Adipocyte (in vitro differentiated cells): Measurements from ENCODE around the gene MRAS.

Experiments
- DNase-seq: peaks from one replicate; pipeline ENCODE4 v3.0.0-alpha.2; 2015; ENCODE audit warnings: low read depth
- H3K27me3 ChIP-seq: replicated peaks from 2 replicates; pipeline ENCODE4 v1.7.0; 2013; ENCODE audit warnings: mild to moderate bottlenecking, low read length, moderate library complexity; ENCODE audit not compliant: control insufficient read depth, insufficient read depth
- H3K36me3 ChIP-seq: 2 replicates; pipeline ENCODE4 v1.7.0; 2013; ENCODE audit warnings: low read length, mild to moderate bottlenecking, moderate library complexity; ENCODE audit not compliant: control insufficient read depth, insufficient read depth, severe bottlenecking
- H3K4me1 ChIP-seq: 2 replicates; pipeline ENCODE4 v1.7.0; 2013; ENCODE audit warnings: mild to moderate bottlenecking, low read length, moderate library complexity; ENCODE audit not compliant: control insufficient read depth, insufficient read depth
- H3K4me3 ChIP-seq: 2 replicates; pipeline ENCODE4 v1.7.0; 2013; ENCODE audit warnings: mild to moderate bottlenecking, low read length, moderate library complexity
- H3K9ac ChIP-seq: 2 replicates; pipeline ENCODE4 v1.7.0; 2013; ENCODE audit warnings: mild to moderate bottlenecking, low read length, moderate library complexity
- H3K9me3 ChIP-seq: 2 replicates; pipeline ENCODE4 v1.7.0; 2013; ENCODE audit warnings: mild to moderate bottlenecking, low read length, moderate library complexity; ENCODE audit not compliant: control insufficient read depth

MRAS gene

GRCh38 chr3:138378990-138379389, 30.6 kb downstream of the MRAS start:
- Histone ChIP-seq H3K9ac (no peak overlapping the region), H3K27me3 (no peaks in the 10 kb centered on the region), H3K4me3 (no peak overlapping the region), H3K36me3 (peaks cover 38% of the 10 kb centered on the region), H3K9me3 (no peaks in the 10 kb centered on the region), H3K4me1 (peaks cover 42% of the 10 kb centered on the region)
- DNase-seq, result no peak

GRCh38 chr3:138381413-138381901, 33.1 kb downstream of the MRAS start:
- no peaks in the 10 kb centered on the region for H3K9me3 ChIP-seq
- peak overlapping the region; percentile 25 for H3K4me3 ChIP-seq
- peaks cover 20% of the 10 kb centered on the region for H3K36me3 ChIP-seq
- no peaks in the 10 kb centered on the region for H3K27me3 ChIP-seq
- peak; percentile 28 for DNase-seq
- peaks cover 36% of the 10 kb centered on the region for H3K4me1 ChIP-seq
- H3K9ac ChIP-seq, result peak overlapping the region; percentile 78

GRCh38 chr3:138381950-138382715, 33.8 kb downstream of the MRAS start:
- peaks cover 30% of the 10 kb centered on the region for H3K4me1 ChIP-seq
- peak overlapping the region; percentile 78 for H3K9ac ChIP-seq
- H3K4me3 ChIP-seq, result peak overlapping the region; percentile 25
- H3K9me3 ChIP-seq, result no peaks in the 10 kb centered on the region
- H3K36me3 ChIP-seq, result peaks cover 25% of the 10 kb centered on the region
- H3K27me3 ChIP-seq, result no peaks in the 10 kb centered on the region
- peak; percentile 81 for DNase-seq

- H3K4me3 ChIP-seq, result no peak overlapping the region
- peaks cover 18% of the 10 kb centered on the region for H3K36me3 ChIP-seq
- DNase-seq, result no peak
- peaks cover 25% of the 10 kb centered on the region for H3K4me1 ChIP-seq
- H3K27me3 ChIP-seq, result no peaks in the 10 kb centered on the region
- no peak overlapping the region for H3K9ac ChIP-seq
- H3K9me3 ChIP-seq, result no peaks in the 10 kb centered on the region
Observed at GRCh38 chr3:138383715-138384465, 35.5 kb downstream of the MRAS start.

GRCh38 chr3:138384531-138384930, 36.2 kb downstream of the MRAS start:
- Histone ChIP-seq H3K9ac (no peak overlapping the region), H3K4me3 (no peak overlapping the region), H3K36me3 (peaks cover 15% of the 10 kb centered on the region), H3K27me3 (no peaks in the 10 kb centered on the region), H3K9me3 (no peaks in the 10 kb centered on the region), H3K4me1 (peaks cover 31% of the 10 kb centered on the region)
- DNase-seq, result no peak

- H3K4me3 ChIP-seq, result no peak overlapping the region
- peaks cover 15% of the 10 kb centered on the region for H3K36me3 ChIP-seq
- H3K4me1 ChIP-seq, result peaks cover 36% of the 10 kb centered on the region
- no peak for DNase-seq
- H3K9ac ChIP-seq, result no peak overlapping the region
- no peaks in the 10 kb centered on the region for H3K9me3 ChIP-seq
- H3K27me3 ChIP-seq, result no peaks in the 10 kb centered on the region
Observed at GRCh38 chr3:138384976-138385375, 36.6 kb downstream of the MRAS start.

GRCh38 chr3:138389144-138389601, 40.8 kb downstream of the MRAS start:
- peaks cover 28% of the 10 kb centered on the region for H3K4me1 ChIP-seq
- peak overlapping the region; percentile 40 for H3K4me3 ChIP-seq
- peaks cover 17% of the 10 kb centered on the region for H3K36me3 ChIP-seq
- H3K9ac ChIP-seq, result peak overlapping the region; percentile 71
- DNase-seq, result no peak
- H3K27me3 ChIP-seq, result no peaks in the 10 kb centered on the region
- no peaks in the 10 kb centered on the region for H3K9me3 ChIP-seq

- Histone ChIP-seq H3K9ac (peak overlapping the region; percentile 71), H3K4me3 (peak overlapping the region; percentile 40)
- DNase-seq, result peak; percentile 84
Observed at GRCh38 chr3:138389841-138390581, 41.6 kb downstream of the MRAS start.

GRCh38 chr3:138390582-138390932, 42.2 kb downstream of the MRAS start:
- H3K4me1 ChIP-seq, result peaks cover 28% of the 10 kb centered on the region

More at GRCh38 chr3:138389841-138390581, 41.6 kb downstream of the MRAS start:
- peaks cover 18% of the 10 kb centered on the region for H3K36me3 ChIP-seq
- no peaks in the 10 kb centered on the region for H3K27me3 ChIP-seq
- H3K9me3 ChIP-seq, result no peaks in the 10 kb centered on the region
- H3K4me1 ChIP-seq, result peaks cover 28% of the 10 kb centered on the region

GRCh38 chr3:138394156-138394555, 45.8 kb downstream of the MRAS start:
- Histone ChIP-seq H3K27me3 (no peaks in the 10 kb centered on the region), H3K9ac (no peak overlapping the region), H3K4me3 (no peak overlapping the region), H3K4me1 (peaks cover 24% of the 10 kb centered on the region), H3K9me3 (no peaks in the 10 kb centered on the region), H3K36me3 (peaks cover 35% of the 10 kb centered on the region)
- DNase-seq, result no peak

More at GRCh38 chr3:138390582-138390932, 42.2 kb downstream of the MRAS start:
- H3K36me3 ChIP-seq, result peaks cover 23% of the 10 kb centered on the region
- no peak for DNase-seq
- H3K9ac ChIP-seq, result peak overlapping the region; percentile 36
- H3K27me3 ChIP-seq, result no peaks in the 10 kb centered on the region
- no peak overlapping the region for H3K4me3 ChIP-seq
- H3K9me3 ChIP-seq, result no peaks in the 10 kb centered on the region

- Histone ChIP-seq H3K27me3 (no peaks in the 10 kb centered on the region), H3K36me3 (peaks cover 40% of the 10 kb centered on the region), H3K9me3 (no peaks in the 10 kb centered on the region), H3K4me3 (no peak overlapping the region), H3K4me1 (peaks cover 19% of the 10 kb centered on the region), H3K9ac (no peak overlapping the region)
- DNase-seq, result no peak
Observed at GRCh38 chr3:138394686-138395085, 46.3 kb downstream of the MRAS start.
